Muscle of arm (tissue), 14 donors: ENCODE data around the gene NFKBIE. TPM values are rescaled to one million over a fixed set of nuclear protein-coding genes. Genes with fewer than 3 reads are reported as not detected.
A peak's percentile ranks its signal among the peaks of the same experiment; 100 is the strongest.
"Not testable (repeated sequence)": the region's sequence is repeated elsewhere in the genome, so short reads cannot be mapped to it uniquely, and the experiment has no call there.

Source experiments
- DNase-seq: peaks from one replicate; pipeline ENCODE4 v3.0.0-alpha.2; 2013
- long read RNA-seq, 11 donors: transcript quantifications; one replicate each; lab custom pipeline, GENCODE V29; 2026
- polyA plus RNA-seq, 12 donors: library from polyadenylated mRNA; unstranded; fragments of 120-200 nt; gene quantifications; one replicate each; pipeline ENCODE4 v1.2.1, GENCODE V29; 2013; ENCODE audit not compliant: insufficient read length in 12 of 12

NFKBIE gene
- polyA plus RNA-seq: 1 to 10 TPM in 11 of 12 donors, not detected in 1; 3.1 to 9.2 (median 4.5) TPM
- long read RNA-seq, donor 1, partial matches to known transcripts: 0 of 4 reads
- long read RNA-seq, donor 1, other reads (novel, unspliced or antisense): 0 of 4 reads
- long read RNA-seq, donor 2, partial matches to known transcripts: 0 of 1 reads
- long read RNA-seq, donor 2, other reads (novel, unspliced or antisense): 0 of 1 reads
- long read RNA-seq, donor 3: 0 reads
- long read RNA-seq, donor 4: 0 reads
- long read RNA-seq, donor 5, partial matches to known transcripts: 0 of 3 reads
- long read RNA-seq, donor 5, other reads (novel, unspliced or antisense): 0 of 3 reads
- long read RNA-seq, donor 6, partial matches to known transcripts: 0 of 2 reads
- long read RNA-seq, donor 6, other reads (novel, unspliced or antisense): 0 of 2 reads
- long read RNA-seq, donor 7: 0 reads
- long read RNA-seq, donor 8, partial matches to known transcripts: 0 of 2 reads
- long read RNA-seq, donor 8, other reads (novel, unspliced or antisense): 0 of 2 reads
- long read RNA-seq, donor 9: 0 reads
- long read RNA-seq, donor 10, partial matches to known transcripts: 0 of 1 reads
- long read RNA-seq, donor 10, other reads (novel, unspliced or antisense): 0 of 1 reads
- long read RNA-seq, donor 11, partial matches to known transcripts: 0 of 1 reads
- long read RNA-seq, donor 11, other reads (novel, unspliced or antisense): 0 of 1 reads

GRCh38 chr6:44265007-44265721 is at the start of gene NFKBIE:
Gene NFKBIE, minus strand, starts transcription at chr6:44265551. Its CDS starts 205 bp downstream, at chr6:44265346.
- peak; percentile 92 for DNase-seq

- DNase-seq: not testable (repeated sequence)
These were observed 49.3 kb upstream of the NFKBIE start for GRCh38 chr6:44314657-44315056.

- peak; percentile 91 for DNase-seq
These were observed 47.8 kb upstream of the NFKBIE start, which contains the start of gene AARS2 for GRCh38 chr6:44312901-44313788. Gene AARS2, minus strand, starts transcription at chr6:44313347. Its CDS starts 24 bp downstream, at chr6:44313323.

- DNase-seq: no peak
These were observed 46.4 kb upstream of the NFKBIE start for GRCh38 chr6:44311767-44312166.

- no peak for DNase-seq
These were observed 46.0 kb upstream of the NFKBIE start for GRCh38 chr6:44311304-44311703.

GRCh38 chr6:44310241-44310640 is 44.9 kb upstream of the NFKBIE start:
- DNase-seq: no peak

- DNase-seq: no peak
These were observed 44.3 kb upstream of the NFKBIE start for GRCh38 chr6:44309631-44310030.

GRCh38 chr6:44309092-44309491 is 43.7 kb upstream of the NFKBIE start:
- no peak for DNase-seq

GRCh38 chr6:44307217-44307616 is 41.9 kb upstream of the NFKBIE start:
- no peak for DNase-seq

GRCh38 chr6:44306710-44307109 is 41.4 kb upstream of the NFKBIE start:
- DNase-seq: no peak

GRCh38 chr6:44305200-44305725 is 39.9 kb upstream of the NFKBIE start:
- DNase-seq: no peak

GRCh38 chr6:44304282-44305199 is 39.2 kb upstream of the NFKBIE start:
- DNase-seq: no peak

- no peak for DNase-seq
These were observed 38.5 kb upstream of the NFKBIE start for GRCh38 chr6:44303842-44304241.

GRCh38 chr6:44302856-44303255 is 37.5 kb upstream of the NFKBIE start:
- DNase-seq: no peak

- DNase-seq: no peak
These were observed 36.6 kb upstream of the NFKBIE start for GRCh38 chr6:44301782-44302564.

GRCh38 chr6:44301106-44301505 is 35.8 kb upstream of the NFKBIE start:
- DNase-seq: no peak

- no peak for DNase-seq
These were observed 35.0 kb upstream of the NFKBIE start for GRCh38 chr6:44300292-44300823.

GRCh38 chr6:44298864-44299263 is 33.5 kb upstream of the NFKBIE start:
- no peak for DNase-seq
